ENCODE results near the gene CKLF.
"Not testable (repeated sequence)": the region's sequence is repeated elsewhere in the genome, so short reads cannot be mapped to it uniquely, and the experiment has no call there.

CKLF gene

GRCh38 chr16:66572356-66572755 lies 20.0 kb downstream of the CKLF start:
- DNase-seq, result no peak

- no peak for DNase-seq
Observed at GRCh38 chr16:66574081-66574480, 21.7 kb downstream of the CKLF start.

GRCh38 chr16:66574531-66574930 lies 22.2 kb downstream of the CKLF start:
- DNase-seq, result no peak

GRCh38 chr16:66575060-66575459 lies 22.7 kb downstream of the CKLF start:
- no peak for DNase-seq

- DNase-seq, result no peak
Observed at GRCh38 chr16:66576296-66576695, 23.9 kb downstream of the CKLF start.

- peak; percentile 11 for DNase-seq
Observed at GRCh38 chr16:66578651-66579531, 26.5 kb downstream of the CKLF start, which contains the start of gene CMTM2. Gene CMTM2 (plus strand): TSS chr16:66579463. CDS start chr16:66579608, 145 bp downstream.

- DNase-seq, result no peak
Observed at GRCh38 chr16:66580605-66581209, 28.3 kb downstream of the CKLF start.

GRCh38 chr16:66581246-66581952 lies 29.0 kb downstream of the CKLF start:
- DNase-seq, result no peak

GRCh38 chr16:66585481-66586239 lies 33.3 kb downstream of the CKLF start:
- DNase-seq, result no peak

GRCh38 chr16:66587881-66588600 lies 35.7 kb downstream of the CKLF start:
- no peak for DNase-seq

- peak; percentile 41 for DNase-seq
Observed at GRCh38 chr16:66588981-66589713, 36.8 kb downstream of the CKLF start.

- no peak for DNase-seq
Observed at GRCh38 chr16:66590322-66590721, 37.9 kb downstream of the CKLF start.

GRCh38 chr16:66591018-66591417 lies 38.6 kb downstream of the CKLF start:
- no peak for DNase-seq

- no peak for DNase-seq
Observed at GRCh38 chr16:66592241-66592640, 39.9 kb downstream of the CKLF start.

- no peak for DNase-seq
Observed at GRCh38 chr16:66592814-66593213, 40.4 kb downstream of the CKLF start.

GRCh38 chr16:66594739-66595138 lies 42.4 kb downstream of the CKLF start:
- no peak for DNase-seq

- not testable (repeated sequence) for DNase-seq
Observed at GRCh38 chr16:66596559-66596958, 44.2 kb downstream of the CKLF start.

- no peak for DNase-seq
Observed at GRCh38 chr16:66596986-66597848, 44.8 kb downstream of the CKLF start.

GRCh38 chr16:66598111-66598510 lies 45.7 kb downstream of the CKLF start:
- DNase-seq, result no peak

- no peak for DNase-seq
Observed at GRCh38 chr16:66599726-66600125, 47.4 kb downstream of the CKLF start.
